ENCODE data around the gene CCDC157.

DNA sequence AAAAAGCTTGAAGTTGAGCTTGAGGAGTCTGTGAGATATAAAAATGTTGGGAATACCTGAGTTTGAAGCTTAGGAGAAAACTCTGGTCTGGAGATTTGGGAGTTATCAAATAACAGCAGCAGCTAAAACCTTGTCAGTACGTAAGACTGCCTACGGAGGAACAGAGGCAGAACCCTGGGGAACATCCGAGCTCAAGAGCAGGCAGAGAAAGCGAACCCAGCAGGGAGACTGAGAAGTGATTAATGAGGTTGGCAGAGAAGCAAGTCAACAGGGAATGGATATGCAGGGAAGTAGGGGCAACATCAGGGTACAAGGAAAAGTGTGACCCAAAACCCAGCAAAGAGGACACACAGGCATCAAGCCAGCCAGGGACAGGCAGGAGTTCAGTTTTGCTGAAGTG is 56.2 kb downstream of the CCDC157 start:
- TF ChIP-seq TAF1 (IDR thresholded peaks at IDR 0.05; ENCODE audit: low read depth) (no peak), RAD21 (IDR thresholded peaks at IDR 0.05; ENCODE audit: low read depth) (no peak), TCF12 (IDR thresholded peaks at IDR 0.05; ENCODE audit: low read depth) (no peak), EP300 (IDR thresholded peaks at IDR 0.05; ENCODE audit: borderline replicate concordance) (no peak), ZBTB7A (IDR thresholded peaks at IDR 0.05; ENCODE audit: low read depth) (no peak), CEBPB (IDR thresholded peaks at IDR 0.05) (no peak), CREB1 (IDR thresholded peaks at IDR 0.05; ENCODE audit: low read depth) (no peak)
- TF ChIP-seq, protein P1, sequence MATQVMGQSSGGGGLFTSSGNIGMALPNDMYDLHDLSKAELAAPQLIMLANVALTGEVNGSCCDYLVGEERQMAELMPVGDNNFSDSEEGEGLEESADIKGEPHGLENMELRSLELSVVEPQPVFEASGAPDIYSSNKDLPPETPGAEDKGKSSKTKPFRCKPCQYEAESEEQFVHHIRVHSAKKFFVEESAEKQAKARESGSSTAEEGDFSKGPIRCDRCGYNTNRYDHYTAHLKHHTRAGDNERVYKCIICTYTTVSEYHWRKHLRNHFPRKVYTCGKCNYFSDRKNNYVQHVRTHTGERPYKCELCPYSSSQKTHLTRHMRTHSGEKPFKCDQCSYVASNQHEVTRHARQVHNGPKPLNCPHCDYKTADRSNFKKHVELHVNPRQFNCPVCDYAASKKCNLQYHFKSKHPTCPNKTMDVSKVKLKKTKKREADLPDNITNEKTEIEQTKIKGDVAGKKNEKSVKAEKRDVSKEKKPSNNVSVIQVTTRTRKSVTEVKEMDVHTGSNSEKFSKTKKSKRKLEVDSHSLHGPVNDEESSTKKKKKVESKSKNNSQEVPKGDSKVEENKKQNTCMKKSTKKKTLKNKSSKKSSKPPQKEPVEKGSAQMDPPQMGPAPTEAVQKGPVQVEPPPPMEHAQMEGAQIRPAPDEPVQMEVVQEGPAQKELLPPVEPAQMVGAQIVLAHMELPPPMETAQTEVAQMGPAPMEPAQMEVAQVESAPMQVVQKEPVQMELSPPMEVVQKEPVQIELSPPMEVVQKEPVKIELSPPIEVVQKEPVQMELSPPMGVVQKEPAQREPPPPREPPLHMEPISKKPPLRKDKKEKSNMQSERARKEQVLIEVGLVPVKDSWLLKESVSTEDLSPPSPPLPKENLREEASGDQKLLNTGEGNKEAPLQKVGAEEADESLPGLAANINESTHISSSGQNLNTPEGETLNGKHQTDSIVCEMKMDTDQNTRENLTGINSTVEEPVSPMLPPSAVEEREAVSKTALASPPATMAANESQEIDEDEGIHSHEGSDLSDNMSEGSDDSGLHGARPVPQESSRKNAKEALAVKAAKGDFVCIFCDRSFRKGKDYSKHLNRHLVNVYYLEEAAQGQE (IDR thresholded peaks at IDR 0.05; ENCODE audit: low read depth), result no peak
- TF ChIP-seq, protein P2, sequence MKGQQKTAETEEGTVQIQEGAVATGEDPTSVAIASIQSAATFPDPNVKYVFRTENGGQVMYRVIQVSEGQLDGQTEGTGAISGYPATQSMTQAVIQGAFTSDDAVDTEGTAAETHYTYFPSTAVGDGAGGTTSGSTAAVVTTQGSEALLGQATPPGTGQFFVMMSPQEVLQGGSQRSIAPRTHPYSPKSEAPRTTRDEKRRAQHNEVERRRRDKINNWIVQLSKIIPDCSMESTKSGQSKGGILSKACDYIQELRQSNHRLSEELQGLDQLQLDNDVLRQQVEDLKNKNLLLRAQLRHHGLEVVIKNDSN (IDR thresholded peaks at IDR 0.05), result no peak
